ENCODE data around the gene MMP12.
"Not testable (repeated sequence)": the region's sequence is repeated elsewhere in the genome, so short reads cannot be mapped to it uniquely, and the experiment has no call there.

The MMP12 gene

DNA sequence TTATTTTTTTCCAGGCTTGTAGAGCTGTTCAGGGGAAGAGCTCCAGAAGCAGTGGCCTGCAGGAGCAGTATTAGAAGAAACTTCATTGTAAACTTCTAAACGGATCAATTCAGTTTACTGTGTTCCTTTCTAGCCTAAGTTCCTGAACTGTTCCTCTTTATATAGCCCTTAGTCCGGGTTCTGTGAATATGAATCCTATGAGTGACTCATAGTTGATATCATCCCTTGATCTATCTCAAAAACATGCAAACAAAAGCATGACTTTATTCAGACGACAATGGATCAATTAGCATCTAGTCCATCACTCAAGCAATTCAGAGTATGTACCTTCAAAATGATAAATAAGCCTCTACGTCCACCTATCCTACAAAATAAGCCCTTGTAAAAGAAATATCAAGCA, at the start of gene MMP12:
Gene MMP12, minus strand, starts transcription at position 131 of the 400 bp plus-strand sequence. Its CDS starts 45 bp downstream, at position 86.
- DNase-seq: no peak

DNA sequence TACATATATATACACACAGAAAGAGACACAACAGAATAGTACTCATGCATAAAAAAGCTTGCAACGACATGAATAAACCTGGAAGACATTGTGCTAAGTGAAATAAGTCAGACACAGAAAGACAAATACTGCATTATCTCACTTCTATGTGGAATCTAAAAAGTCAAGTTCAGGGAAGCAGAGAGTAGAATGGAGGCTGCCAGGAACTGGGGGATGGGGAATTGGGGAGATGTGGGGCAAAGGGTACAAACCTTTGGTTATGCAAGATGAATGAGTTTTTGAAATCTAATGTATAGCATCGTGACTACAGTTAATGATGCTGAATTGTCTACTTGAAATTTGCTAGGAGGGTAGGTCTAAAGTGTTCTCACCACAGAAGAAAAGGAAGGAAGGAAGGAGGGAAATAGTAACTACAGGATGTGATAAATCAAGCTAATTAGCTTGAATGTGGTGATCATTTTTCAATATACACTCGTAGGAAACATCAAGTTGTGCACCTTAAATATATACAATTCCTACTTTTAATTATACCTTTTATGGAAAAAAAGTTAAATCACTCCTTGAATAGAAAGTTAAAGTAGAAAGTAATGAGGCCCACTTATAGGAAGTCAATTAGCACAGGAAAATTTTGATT, 46.9 kb upstream of the MMP12 start:
- no peak for DNase-seq

DNA sequence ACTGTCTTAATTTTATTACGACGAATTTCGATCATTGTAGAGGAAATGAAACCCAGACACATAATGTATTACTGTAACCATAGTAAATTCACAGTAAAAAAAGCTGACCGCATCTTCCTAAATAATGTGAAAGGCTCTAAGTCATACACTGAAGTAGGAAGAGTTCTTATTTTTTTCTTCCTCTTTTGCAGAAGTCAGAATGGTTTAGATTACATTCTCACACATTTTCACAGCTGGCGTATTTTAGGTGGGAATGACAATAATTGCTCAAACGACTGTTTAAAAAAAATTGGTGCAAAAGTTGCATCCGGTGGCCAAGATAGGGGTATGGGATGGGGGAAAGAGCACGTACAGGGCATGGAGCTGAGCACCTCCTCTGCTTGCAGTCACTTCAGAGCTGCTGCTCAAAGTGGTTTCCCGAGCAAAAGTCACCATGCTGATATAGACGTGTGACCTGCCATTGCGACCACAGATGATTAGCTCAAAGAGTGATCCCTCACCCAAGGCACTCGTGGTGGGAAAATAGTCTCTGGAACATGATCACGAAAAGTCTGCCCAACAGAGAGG, 45.4 kb upstream of the MMP12 start:
- DNase-seq: no peak

DNA sequence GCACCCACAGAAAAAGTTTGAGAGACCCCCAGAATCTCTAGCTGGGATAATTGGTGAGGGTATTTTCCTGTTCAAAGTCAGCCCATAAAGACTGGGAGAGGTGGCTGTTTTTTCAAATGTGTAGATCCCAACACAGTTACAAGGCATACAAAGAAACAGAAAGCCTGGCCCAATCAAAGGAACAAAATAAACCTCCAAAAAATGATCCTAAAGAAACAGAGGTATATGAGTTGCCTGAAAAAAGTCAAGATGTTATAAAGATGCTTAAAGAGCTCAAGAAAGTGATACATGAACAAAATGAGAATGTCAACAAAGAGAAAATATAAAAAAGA, 40.2 kb upstream of the MMP12 start:
- DNase-seq: no peak

DNA sequence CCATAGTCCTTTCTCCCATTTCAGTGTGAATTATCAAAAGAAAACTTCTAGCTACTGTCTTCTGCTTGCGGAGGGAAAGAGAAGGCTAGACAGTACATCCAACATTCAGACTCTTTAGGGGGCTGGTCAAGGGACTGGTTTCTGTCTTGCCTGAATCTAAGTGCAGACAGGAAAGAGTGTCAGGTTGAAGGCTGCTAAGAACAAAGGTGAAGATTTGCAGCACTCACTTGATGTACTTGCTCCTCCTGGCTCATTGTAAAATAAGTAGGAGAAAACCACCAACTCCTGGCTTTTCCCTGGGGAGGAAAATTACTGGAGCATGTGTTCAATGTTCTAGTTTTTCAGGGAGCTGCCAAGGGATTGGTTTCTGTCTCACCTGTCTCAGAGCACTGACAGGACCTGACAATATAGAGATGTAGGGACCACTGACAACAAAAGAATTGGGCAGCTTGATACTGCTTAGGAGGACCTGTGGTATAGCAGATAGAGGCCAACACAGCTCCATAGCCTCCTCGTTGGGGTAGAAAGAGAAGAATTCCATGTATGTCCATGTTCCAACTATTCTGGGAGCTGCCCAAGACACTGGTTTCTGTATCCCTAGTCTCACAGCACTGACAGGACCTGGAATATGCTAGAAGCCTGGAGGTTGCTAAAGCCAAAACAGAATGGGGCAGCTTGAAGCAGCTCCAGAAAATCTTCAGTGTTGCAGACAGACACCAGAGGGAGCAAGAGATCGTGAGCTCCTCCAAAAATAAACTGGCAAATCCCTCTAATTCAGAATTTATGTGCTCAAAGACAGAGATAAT, 39.7 kb upstream of the MMP12 start:
- DNase-seq: no peak

DNA sequence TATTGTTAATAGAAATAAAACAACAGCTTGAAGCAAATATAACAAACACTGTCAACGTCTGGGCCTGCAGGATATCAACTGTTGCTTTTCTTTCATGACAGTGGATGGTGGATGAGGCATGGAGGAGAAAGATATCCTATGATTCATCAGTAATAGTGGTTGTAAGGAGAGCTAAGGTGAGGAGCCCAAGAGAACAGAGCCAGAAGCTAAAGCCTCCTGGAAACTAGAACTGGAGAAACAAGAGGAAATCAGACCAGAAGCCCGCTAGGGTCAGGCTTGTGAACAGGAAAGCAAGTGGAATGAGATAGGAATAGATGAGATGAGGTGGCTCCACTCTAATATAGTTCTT, 37.7 kb upstream of the MMP12 start:
- DNase-seq: no peak

DNA sequence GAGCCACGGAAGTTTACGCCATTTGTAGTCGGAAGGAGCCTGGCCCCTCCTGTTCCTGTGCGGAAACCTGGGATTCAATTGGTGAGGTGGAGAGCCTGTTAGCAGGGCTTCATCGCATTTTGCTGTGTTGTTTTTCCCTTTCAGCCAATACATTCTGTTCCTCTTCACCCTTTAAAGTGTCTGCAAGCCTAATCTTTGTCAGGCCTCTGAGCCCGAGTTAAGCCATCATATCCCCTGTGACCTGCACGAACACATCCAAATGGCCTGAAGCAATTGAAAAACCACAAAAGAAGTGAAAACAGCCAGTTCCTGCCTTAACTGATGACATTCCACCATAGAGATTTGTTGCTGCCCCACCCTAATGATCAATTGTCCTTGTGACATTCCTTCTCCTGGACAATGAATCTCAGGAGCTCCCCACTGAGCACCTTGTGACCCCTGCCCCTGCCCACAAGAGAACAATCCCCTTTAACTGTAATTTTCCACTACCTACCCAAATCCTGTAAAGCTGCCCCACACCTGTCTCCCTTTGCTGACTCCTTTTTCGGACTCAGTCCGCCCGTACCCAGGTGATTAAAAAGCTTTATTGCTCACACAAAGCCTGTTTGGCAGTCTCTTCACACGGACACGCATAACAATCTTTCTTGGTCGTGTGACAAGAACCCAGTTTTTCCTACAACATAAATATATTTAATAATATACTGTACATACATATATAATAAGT, 37.1 kb upstream of the MMP12 start:
- DNase-seq: no peak

DNA sequence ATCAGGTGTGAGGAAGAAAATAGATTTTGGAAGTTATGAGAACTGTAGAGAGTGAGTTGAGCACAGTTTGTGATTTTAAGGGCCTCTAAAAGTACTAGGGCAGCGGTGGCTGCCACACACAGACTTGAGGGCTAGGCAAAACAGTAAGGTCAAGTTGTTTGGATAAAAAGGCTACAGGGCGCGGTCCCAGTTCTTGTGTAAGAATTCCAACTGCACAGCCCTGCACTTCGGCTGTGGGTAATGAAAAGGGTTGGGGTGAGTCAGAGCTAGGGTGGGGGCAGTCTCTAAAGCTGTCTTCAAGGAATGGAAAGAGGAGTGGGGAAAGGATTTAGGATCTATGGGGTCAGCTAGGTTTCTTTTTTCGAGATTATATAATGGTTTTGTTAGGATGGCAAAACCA, 31.1 kb upstream of the MMP12 start:
- not testable (repeated sequence) for DNase-seq

DNA sequence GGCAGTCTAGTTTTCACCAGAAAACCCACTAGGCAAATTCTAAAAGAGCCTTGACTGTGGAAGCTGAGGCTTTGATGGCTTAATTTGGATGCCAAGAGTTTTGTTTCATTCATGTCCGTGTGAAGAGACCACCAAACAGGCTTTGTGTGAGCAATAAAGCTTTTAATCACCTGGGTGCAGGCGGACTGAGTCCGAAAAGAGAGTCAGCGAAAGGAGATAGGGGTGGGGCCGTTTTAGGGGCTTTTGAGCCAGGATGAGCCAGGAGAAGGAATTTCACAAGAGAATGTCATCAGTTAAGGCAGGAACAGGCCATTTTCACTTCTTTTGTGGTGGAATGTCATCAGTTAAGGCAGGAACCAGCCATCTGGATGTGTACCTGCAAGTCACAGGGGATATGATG, 29.1 kb upstream of the MMP12 start:
- not testable (repeated sequence) for DNase-seq

DNA sequence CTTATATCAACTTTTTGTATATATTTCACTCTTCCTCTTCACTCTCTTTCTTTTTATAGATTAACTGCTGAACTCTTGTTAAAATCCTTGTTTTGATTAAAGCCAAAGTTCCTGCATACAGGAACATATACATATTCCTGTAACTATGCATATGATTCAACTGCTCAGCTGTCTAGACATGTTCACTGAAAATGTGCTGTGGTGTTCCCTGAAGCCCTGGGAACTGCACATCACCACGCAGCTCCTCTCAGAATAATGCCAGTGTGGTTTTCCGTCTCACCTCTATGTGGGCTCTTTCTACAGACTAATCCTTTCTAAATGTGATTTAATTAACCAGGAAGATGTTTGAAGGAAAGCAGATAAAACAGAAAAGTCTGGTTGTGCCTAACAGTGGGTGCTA, 25.6 kb upstream of the MMP12 start:
- no peak for DNase-seq

DNA sequence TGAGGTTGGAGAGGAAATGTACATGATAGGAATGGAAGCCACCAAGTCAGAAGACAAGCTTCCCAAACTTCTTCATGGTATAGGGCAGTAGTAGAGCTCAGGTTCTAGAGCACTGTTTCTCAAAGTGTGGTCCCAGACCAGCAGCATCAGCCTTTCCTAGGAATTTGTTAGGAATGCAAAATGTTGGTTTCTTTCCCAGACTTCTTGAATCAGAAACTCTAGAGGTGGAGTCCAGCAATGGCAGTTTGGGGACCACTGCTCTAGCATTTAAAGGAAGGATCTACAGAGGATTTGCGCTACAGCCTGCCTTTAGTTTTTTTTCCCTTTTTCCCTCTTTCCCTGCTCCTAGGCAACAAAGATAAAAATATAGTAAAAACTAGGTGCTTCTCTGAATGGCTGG, 17.0 kb upstream of the MMP12 start:
- no peak for DNase-seq

DNA sequence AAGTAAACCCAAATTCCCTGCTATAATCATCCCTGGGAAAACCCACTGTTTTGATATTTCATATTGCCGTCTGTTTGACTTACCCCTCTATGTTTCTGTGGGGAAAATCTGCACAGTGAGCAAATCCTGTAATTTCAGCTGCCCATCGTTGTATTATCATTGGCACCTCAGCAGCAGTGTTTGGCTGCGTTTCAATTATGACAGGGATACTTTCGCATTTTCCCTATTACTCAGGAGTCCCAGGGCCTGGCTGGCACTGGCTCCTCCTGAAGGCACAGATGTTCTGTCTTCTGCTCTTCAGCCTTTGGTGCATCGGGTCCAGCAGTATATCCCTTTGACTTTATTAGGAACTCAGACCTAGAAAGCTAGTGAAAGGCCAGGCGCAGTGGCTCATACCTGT, 12.2 kb upstream of the MMP12 start:
- no peak for DNase-seq

DNA sequence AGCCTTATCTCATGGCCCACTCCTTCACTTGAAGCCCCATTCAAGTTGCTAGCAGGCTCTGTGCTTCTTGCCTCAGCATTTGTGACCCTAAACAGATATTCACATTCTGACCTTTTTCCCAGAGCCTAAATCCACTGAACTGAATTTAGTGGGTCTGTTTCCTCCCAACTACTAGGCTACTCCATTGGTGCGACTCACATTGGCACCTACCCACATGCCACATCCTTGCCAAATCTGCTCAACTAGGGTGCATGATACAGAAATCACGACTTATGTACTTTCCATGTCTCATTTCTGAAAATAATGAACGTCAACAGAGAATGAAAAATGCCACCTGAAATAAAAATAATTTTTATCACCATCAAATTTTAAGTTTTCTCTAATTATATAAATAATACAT, 8.4 kb upstream of the MMP12 start:
- no peak for DNase-seq

DNA sequence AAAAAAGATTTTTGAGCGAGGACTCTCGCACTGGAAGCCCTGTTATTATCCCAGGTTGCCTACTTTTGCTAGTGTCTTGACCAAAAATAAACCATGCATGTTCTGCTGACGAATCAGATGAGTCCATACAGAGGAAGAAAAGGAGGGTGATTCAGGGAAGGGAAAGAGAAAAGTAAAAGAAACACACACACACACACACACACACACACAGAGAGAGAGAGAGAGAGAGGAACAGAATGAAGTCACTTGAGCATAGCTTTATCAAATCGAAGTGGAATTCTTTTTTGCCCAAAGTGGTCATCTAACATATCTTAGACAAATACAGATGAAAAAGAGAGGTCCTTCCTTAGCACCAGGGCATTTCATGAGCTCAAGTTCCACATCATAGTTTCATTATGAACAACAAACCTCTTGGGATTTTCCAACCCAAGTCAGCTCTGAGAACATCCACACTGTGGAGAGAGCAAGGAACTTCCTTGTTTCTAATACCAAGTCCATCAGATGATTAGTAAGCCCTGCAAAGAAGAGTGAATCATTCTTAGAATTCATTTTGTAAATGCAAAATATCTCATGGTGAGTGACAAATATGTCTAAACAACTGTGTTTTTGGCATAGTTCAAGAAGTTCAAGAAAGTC, 7.7 kb upstream of the MMP12 start:
- no peak for DNase-seq

DNA sequence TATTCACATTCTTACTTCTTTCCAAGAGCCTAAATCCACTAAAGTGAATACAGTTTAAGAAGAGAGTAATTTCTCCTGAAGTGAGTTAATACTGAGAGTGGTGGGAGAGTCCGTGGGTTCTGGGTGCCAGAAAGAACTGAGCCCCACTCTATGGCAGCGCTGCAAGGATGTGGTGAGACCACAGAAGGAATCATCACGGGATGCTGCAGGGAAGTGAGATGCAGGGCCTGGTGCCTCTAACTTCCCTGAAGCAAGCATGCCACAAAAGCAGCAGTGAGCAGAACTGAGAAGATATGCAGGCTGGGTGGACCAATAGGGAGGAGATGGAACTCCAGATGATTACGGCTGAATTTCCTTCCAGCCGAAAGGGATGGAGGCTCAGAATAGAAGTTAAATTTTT, 5.0 kb upstream of the MMP12 start:
- DNase-seq: no peak

DNA sequence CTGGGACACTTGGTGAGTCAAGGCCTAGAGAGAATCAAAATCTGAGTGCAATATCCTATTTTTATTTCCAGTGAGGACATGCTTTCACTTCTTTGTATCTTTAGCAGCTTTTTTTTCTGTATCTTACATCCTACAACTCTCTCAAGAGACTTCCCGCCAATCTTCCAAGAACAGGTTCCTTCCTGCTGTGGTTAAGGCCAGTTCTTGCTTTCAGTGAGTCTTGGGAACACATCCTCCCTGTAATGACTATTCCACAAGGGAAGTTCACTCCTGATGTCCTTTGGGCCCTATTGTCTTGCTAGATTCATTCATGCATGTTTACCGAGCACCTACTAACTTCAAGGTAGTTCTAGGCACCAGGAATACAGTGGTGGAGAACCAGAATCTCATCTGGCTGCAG, 3.8 kb upstream of the MMP12 start:
- no peak for DNase-seq

DNA sequence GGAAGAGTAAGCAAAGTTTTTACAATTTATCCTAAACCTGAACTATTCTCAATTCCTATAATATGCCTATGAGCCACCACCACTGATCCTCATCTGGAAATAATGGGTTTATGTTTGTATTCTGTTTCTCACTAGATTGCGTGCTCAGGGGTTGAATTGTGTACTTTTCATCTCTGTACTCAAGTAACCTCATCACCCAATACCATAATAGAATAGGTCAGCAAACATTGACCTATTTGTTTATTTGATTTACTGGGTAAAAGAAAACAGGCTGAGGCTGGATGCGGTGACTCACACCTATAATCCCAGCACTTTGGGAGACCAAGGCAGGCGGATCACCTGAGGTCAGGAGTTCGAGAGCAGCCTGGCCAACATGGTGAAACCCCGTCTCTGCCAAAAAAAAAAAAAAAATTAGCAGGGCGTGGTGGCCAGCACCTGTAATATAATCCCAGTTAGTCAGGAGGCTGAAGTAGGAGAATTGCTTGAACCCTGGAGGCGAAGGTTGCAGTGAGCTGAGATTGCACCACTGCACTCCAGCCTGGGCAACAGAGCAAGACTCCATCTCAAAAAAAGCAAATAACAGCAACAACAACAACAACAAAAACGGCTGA, 5.3 kb downstream of the MMP12 start:
- peak; percentile 1 for DNase-seq

DNA sequence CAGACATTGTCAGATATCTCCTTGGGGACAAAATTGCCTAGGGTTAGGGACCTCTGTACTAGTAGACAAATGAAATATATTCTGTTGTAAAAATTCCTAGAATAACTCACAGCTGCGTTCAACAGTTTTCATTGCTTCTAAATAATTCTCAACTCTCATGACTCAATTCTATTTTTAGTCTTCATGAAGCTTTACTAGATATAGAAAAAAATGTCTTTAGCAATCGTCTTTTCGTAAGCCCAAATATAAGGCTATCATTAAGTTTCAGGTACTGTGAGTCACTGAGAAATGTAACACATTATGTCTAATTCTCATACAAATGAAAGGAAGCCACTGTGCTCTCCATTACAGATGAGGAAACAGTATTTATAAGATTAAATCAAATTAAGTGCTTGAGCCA, 6.4 kb downstream of the MMP12 start:
- no peak for DNase-seq

DNA sequence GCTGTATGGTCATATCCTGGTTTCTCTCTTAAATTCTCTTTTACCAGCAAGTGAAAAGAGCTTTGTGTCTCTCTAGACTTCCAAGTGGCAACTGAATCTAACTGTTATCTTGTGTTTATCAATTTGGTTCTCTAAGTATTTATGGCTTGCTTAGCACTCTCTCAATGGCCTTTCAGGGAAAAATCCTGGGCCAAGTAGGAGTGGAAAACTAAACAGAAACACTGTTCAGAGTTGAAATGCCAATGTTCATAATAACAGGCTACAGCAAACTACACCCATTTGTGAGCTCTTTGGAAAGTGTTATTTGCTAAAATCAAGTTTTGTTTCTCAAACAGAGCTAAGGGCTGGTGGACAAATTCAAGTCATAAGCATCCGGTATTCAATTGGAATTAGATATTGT, 10.1 kb downstream of the MMP12 start:
- no peak for DNase-seq

DNA sequence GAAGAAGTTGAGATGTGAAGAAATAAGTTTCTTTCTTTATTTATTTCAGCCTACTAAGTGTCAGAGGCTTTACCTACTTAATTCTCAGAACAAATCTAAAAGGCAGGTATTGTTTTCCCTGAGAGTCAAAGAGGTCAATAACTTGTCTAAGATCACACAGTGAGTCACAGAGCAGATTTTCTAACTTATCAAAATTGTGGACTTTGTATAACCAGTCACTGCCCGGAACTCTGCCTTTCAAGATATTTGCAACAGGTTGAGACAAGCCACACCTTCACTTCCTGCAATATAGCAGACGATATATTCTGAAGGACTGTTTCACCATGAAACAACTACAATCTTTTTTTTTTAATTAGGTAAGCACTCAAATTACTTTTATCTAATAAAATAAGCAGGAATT, 20.8 kb downstream of the MMP12 start:
- DNase-seq: no peak

DNA sequence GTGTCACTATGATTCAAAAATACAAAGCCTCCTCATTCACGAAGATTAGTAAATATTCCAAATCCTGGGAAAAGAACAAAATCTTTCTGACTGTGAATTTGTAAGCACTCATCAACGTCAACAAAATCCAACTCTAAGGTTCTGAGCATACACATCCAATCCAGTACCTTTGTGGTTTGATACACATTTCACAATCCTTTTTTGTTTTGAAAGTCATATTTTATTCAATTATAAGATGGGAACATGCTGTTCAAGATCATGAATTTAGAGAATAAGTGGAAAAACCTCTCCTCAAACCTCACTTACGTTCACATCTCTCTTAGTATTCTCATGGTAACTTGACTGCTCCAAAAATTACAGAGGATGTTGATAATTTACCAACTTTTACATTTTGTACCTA, 21.7 kb downstream of the MMP12 start:
- DNase-seq: no peak

DNA sequence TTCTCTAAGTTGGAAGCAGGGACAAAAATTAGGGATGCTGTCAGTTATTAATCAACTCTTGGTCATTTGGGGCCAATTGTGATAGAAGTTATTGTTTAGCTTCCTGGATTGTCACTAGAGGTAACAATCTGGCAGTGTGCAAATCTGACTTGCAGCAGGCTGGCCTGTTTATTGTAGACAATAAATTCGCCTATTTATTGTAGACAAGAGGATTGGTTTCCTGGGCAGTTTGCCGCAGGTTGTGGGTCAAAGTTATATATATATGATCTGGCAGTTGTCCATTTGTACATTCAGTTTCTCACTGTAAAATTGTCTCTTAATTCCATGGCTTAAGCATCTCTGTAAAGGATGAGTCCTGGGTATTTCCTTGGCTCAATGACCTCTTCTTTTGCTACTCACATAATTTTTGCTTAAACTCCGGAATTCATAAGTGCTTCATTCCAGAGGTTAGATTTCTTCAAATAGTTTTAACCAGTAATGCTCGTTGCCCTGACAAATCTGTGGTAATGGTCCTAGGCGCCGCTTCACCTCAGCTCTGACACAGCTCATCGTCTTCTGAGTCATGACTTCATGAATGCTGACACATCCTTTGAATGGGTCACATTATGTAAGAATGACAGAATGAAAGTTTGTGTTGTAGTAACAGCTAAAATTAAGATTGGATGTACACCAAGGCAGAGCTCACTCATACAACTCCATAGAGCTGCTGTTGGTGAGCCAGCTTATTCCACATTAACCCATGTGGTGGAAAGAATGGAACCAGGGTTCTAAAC, 23.6 kb downstream of the MMP12 start:
- no peak for DNase-seq

Measured in NCI-H510A treated with DMSO at 0.1 percent for 48 hours (cell line).